ENCODE data around the gene AKAP13. TPM values are rescaled to one million over a fixed set of nuclear protein-coding genes. Genes with fewer than 3 reads are reported as not detected.

The AKAP13 gene
- total RNA-seq, 2 donors from 2014 or later: 228 to 273 TPM

DNA sequence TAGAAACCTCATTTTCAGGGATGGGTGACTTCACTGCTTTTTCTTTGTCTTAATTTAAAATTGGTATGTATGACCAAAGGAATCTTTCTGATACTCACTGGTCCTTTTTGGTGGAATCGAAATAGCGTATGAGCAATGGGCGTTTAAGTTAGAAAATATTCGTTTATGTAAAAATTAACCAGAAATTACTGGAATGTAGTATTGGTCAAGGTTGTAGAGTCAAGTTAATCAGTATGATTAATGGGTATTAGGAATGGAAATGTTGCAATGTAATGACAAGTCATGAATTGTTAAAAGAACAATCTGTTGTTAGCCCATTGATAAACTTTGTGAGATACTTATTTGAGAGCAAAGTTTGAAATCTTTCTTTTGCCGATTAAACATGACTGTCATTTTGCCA, 36.9 kb downstream of the AKAP13 start:
- DNase-seq (ENCODE audit: low spot score) (no peak), ATAC-seq (ENCODE audit: insufficient number of reproducible peaks, low FRiP score, low read depth) (no peak)
- Histone ChIP-seq H3K36me3 (no peaks in the 10 kb centered on the region), H3K9me3 (no peaks in the 10 kb centered on the region), H3K4me1 (ENCODE audit: control insufficient read depth in 1 of 2, low read depth in 2 of 2) (peaks cover 16 to 33% of the 10 kb centered on the region in 2 donors), H3K4me3 (no peak overlapping the region), H3K27ac (no peak overlapping the region), H3K27me3 (replicated peaks; ENCODE audit: insufficient read depth) (no peaks in the 10 kb centered on the region)
- TF ChIP-seq CTCF (IDR thresholded peaks at IDR 0.05): no peak

GRCh38 chr15:85419161-85419560, 38.8 kb downstream of the AKAP13 start:
- Histone ChIP-seq H3K9me3 (no peaks in the 10 kb centered on the region), H3K36me3 (no peaks in the 10 kb centered on the region), H3K4me3 (no peak overlapping the region), H3K27me3 (replicated peaks; ENCODE audit: insufficient read depth) (no peaks in the 10 kb centered on the region), H3K4me1 (ENCODE audit: control insufficient read depth in 1 of 2, low read depth in 2 of 2) (peaks cover 8 to 19% of the 10 kb centered on the region in 2 donors), H3K27ac (no peak overlapping the region)
- no peak for DNase-seq (ENCODE audit: low spot score)
- no peak for ATAC-seq (ENCODE audit: insufficient number of reproducible peaks, low FRiP score, low read depth)
- TF ChIP-seq CTCF (IDR thresholded peaks at IDR 0.05): no peak

DNA sequence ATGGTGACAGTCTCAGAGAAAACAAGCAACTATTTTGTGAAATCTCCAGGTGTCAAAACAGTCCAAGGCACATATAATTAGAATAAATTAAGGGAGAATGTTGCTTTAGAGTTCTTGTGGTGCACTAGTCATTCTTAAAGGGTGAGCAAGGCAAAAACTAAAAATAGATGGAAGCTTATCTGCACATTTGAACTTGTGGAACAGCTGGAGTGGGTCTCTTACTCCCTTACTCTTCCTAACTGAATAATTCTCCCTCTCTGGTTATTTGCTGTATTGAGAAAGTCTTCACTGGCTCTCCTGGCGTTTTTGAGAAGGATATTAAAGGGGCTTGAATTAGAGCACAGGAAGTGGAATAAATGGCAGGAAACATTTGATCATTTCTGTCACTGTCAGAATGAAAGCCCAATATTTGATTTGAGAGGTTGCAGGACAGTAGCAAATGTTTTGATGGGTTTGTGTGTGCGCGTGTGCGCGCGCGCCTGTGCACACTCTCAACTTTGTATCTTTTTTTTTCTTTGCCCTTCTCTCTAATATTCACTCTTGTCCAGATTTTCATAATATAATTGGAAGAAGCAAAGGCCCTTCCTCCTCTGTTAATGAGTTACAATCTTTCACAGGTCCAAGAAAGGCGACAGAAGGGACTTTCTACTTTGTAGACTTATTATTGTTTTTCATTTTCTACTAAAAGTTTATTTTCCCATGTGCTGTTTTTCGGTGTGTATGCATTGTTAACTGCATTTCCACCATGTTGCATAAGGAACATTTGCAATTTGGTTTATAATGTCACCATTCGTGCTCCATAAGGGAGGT, 40.9 kb downstream of the AKAP13 start:
- TF ChIP-seq CTCF (IDR thresholded peaks at IDR 0.05): no peak
- Histone ChIP-seq H3K4me1 (ENCODE audit: control insufficient read depth in 1 of 2, low read depth in 2 of 2) (peaks cover 7 to 9% of the 10 kb centered on the region in 2 donors), H3K9me3 (no peaks in the 10 kb centered on the region), H3K4me3 (no peak overlapping the region), H3K27ac (no peak overlapping the region), H3K36me3 (no peaks in the 10 kb centered on the region), H3K27me3 (replicated peaks; ENCODE audit: insufficient read depth) (no peaks in the 10 kb centered on the region)
- DNase-seq (ENCODE audit: low spot score) (no peak), ATAC-seq (ENCODE audit: insufficient number of reproducible peaks, low FRiP score, low read depth) (no peak)

DNA sequence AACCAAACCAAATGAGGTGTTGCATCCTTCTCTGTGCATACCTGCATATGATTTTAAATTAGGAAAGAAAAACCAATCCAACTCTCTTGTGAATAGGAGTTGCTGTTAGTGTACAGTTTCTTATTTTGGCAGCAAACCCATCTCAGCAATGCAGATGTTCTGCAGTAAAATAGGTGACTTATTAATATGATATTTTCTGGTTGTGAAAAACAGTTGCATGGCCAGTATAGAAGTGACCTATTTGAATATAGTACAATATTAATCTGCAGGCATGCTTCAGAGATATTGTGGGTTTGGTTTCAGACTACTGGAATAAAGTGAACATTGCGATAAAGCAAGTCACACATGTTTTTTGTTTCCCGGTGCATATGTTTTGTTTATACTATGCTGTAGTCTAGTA, 42.2 kb downstream of the AKAP13 start:
- Histone ChIP-seq H3K4me3 (no peak overlapping the region), H3K9me3 (no peaks in the 10 kb centered on the region), H3K27ac (no peak overlapping the region), H3K4me1 (ENCODE audit: control insufficient read depth in 1 of 2, low read depth in 2 of 2) (peaks cover 7 to 9% of the 10 kb centered on the region in 2 donors), H3K36me3 (no peaks in the 10 kb centered on the region), H3K27me3 (replicated peaks; ENCODE audit: insufficient read depth) (no peaks in the 10 kb centered on the region)
- DNase-seq (ENCODE audit: low spot score) (no peak), ATAC-seq (ENCODE audit: insufficient number of reproducible peaks, low FRiP score, low read depth) (no peak)
- no peak for TF ChIP-seq CTCF (IDR thresholded peaks at IDR 0.05)

GRCh38 chr15:85423256-85423655, 42.9 kb downstream of the AKAP13 start:
- Histone ChIP-seq H3K36me3 (no peaks in the 10 kb centered on the region), H3K9me3 (no peaks in the 10 kb centered on the region), H3K27ac (no peak overlapping the region), H3K4me3 (no peak overlapping the region), H3K4me1 (ENCODE audit: control insufficient read depth in 1 of 2, low read depth in 2 of 2) (peaks cover 7 to 13% of the 10 kb centered on the region in 2 donors), H3K27me3 (replicated peaks; ENCODE audit: insufficient read depth) (no peaks in the 10 kb centered on the region)
- TF ChIP-seq CTCF (IDR thresholded peaks at IDR 0.05): no peak
- DNase-seq (ENCODE audit: low spot score): no peak
- ATAC-seq (ENCODE audit: insufficient number of reproducible peaks, low FRiP score, low read depth): no peak

Measured in thoracic aorta (tissue), 2 donors.